PC-3 (cell line): ENCODE data around the gene ASPDH. TPM values are rescaled to one million over a fixed set of nuclear protein-coding genes. Genes with fewer than 3 reads are reported as not detected.

Source experiments
- ATAC-seq: fragments of 200-7000 bp; cut with Tn5 transposase; 2 replicates; pipeline ENCODE4 v1.9.1; 2020; ENCODE audit warnings: mild to moderate bottlenecking, moderate library complexity
- BruUV-seq: library from RNA; stranded (reverse); fragments of 400-500 nt; replicated peaks from 2 replicates; lab custom pipeline; 2021; lab: Mats Ljungman, UMichigan
- CTCF ChIA-PET: fragments of 300-600 bp; sonication (Branson Sonifier 250); formaldehyde crosslinking; loops from one replicate; lab custom pipeline; 2022; ENCODE audit warnings: antibody characterized with exemption; lab: Charles Lee
- POLR2A ChIA-PET: fragments of 300-600 bp; sonication (Branson Sonifier 250); formaldehyde crosslinking; loops from one replicate; lab custom pipeline; 2022; ENCODE audit warnings: antibody characterized with exemption; ENCODE audit not compliant: unreplicated experiment; lab: Charles Lee
- DNase-seq: peaks from one replicate; pipeline ENCODE4 v3.0.0-alpha.2; 2015
- H2AFZ ChIP-seq: fragments of 300-600 bp; sonication (generic); 2 replicates; pipeline ENCODE4 v1.6.0; 2016; ENCODE audit warnings: antibody characterized with exemption, low read length
- H3F3A ChIP-seq: fragments of 300-600 bp; sonication (generic); one replicate; pipeline ENCODE4 v1.6.0; 2017; ENCODE audit warnings: antibody characterized with exemption, low read length, control low read depth, mild to moderate bottlenecking; ENCODE audit not compliant: unreplicated experiment
- H3K27ac ChIP-seq: fragments of 300-600 bp; sonication (generic); 2 replicates; pipeline ENCODE4 v1.5.1; 2016; ENCODE audit warnings: mild to moderate bottlenecking, low read length
- H3K27me3 ChIP-seq: fragments of 300-600 bp; sonication (generic); 2 replicates; pipeline ENCODE4 v1.6.1; 2016; ENCODE audit warnings: low read length, mixed read lengths
- H3K36me3 ChIP-seq: fragments of 300-600 bp; sonication (generic); 2 replicates; pipeline ENCODE4 v1.6.1; 2016; ENCODE audit warnings: low read depth, mixed run types, low read length, mixed read lengths
- H3K4me1 ChIP-seq: fragments of 300-600 bp; sonication (generic); 2 replicates; pipeline ENCODE4 v1.5.1; 2016; ENCODE audit warnings: low read length; ENCODE audit not compliant: insufficient read depth
- H3K4me2 ChIP-seq: fragments of 300-600 bp; sonication (generic); 2 replicates; pipeline ENCODE4 v1.6.0; 2016; ENCODE audit warnings: low read length
- H3K4me3 ChIP-seq: fragments of 300-600 bp; sonication (generic); 2 replicates; pipeline ENCODE4 v1.5.1; 2016; ENCODE audit warnings: mild to moderate bottlenecking, low read length, mixed read lengths
- H3K79me2 ChIP-seq: fragments of 300-600 bp; sonication (generic); 2 replicates; pipeline ENCODE4 v1.6.1; 2017; ENCODE audit warnings: low read length, mixed read lengths
- H3K9ac ChIP-seq: fragments of 300-600 bp; sonication (generic); 2 replicates; pipeline ENCODE4 v1.6.0; 2016; ENCODE audit warnings: mild to moderate bottlenecking, low read length
- H3K9me2 ChIP-seq: fragments of 300-600 bp; sonication (generic); replicated peaks from 2 replicates; pipeline ENCODE4 v1.6.1; 2016; ENCODE audit warnings: mixed run types, low read length, mixed read lengths
- H3K9me3 ChIP-seq: fragments of 300-600 bp; sonication (generic); 2 replicates; pipeline ENCODE4 v1.6.1; 2016; ENCODE audit warnings: low read length, mixed read lengths
- H4K20me1 ChIP-seq: fragments of 300-600 bp; sonication (generic); 2 replicates; pipeline ENCODE4 v1.6.1; 2016; ENCODE audit warnings: low read length, mixed read lengths
- CTCF ChIP-seq: fragments of 300-600 bp; sonication (generic); conservative IDR thresholded peaks from 2 replicates; pipeline ENCODE4 v1.5.1; 2017; ENCODE audit warnings: antibody characterized with exemption, low read depth, mild to moderate bottlenecking, low read length
- EZH2 ChIP-seq: fragments of 300-600 bp; sonication (generic); IDR thresholded peaks from one replicate; pipeline ENCODE4 v1.6.1; 2017; ENCODE audit warnings: antibody characterized with exemption, mild to moderate bottlenecking, low read length; ENCODE audit not compliant: unreplicated experiment
- EZH2phosphoT487 ChIP-seq: fragments of 300-600 bp; sonication (generic); IDR thresholded peaks from 2 replicates; pipeline ENCODE4 v1.6.1; 2018; ENCODE audit warnings: mild to moderate bottlenecking, antibody characterized with exemption, low read length, borderline replicate concordance
- intact Hi-C: fragments of 100-400 bp; cut with micrococcal nuclease; formaldehyde crosslinking; loops from 2 replicates; pipeline ENCODE4 v1.9.0; 2023
- total RNA-seq: library from RNA; depleted of rRNA; stranded (reverse); fragments of >200 nt; gene quantifications from 2 replicates; pipeline ENCODE4 v1.2.3, GENCODE V29; 2014

Gene ASPDH
- total RNA-seq, 1 experiment from 2014 or later, result not detected

- Histone ChIP-seq H3K36me3 (no peaks in the 10 kb centered on the region), H3K9me2 (no peaks in the 10 kb centered on the region), H3K4me2 (no peak overlapping the region), H3K27ac (no peak overlapping the region), H3K9ac (no peak overlapping the region), H3K4me1 (no peaks in the 10 kb centered on the region), H3K79me2 (no peaks in the 10 kb centered on the region), H3K27me3 (no peaks in the 10 kb centered on the region), H4K20me1 (no peaks in the 10 kb centered on the region), H2AFZ (no peak overlapping the region), H3K4me3 (no peak overlapping the region), H3K9me3 (no peaks in the 10 kb centered on the region), H3F3A (no peaks in the 10 kb centered on the region)
- ChIA-PET CTCF (interaction anchor here (0.5 kb wide), 1 partner anchor 519 kb away, joined by 3 read pairs; no protein-coding TSS in a partner anchor), POLR2A (no interaction called here)
- ATAC-seq (no peak), DNase-seq (no peak)
- TF ChIP-seq CTCF, result no peak
- no peak for TF ChIP-seq EZH2phosphoT487
- no peak for TF ChIP-seq EZH2
- intact Hi-C loops, result no loop called here
- BruUV-seq, result no TSS peak
Measured at GRCh38 chr19:50501568-50502475, 11.9 kb downstream of the ASPDH start.

GRCh38 chr19:50501186-50501567 lies 12.5 kb downstream of the ASPDH start:
- BruUV-seq, result no TSS peak
- ChIA-PET CTCF (interaction anchor here (0.5 kb wide), 1 partner anchor 520 kb away, joined by 3 read pairs; no protein-coding TSS in a partner anchor), POLR2A (no interaction called here)
- H3K4me2 ChIP-seq, result no peak overlapping the region
- no peak overlapping the region for H3K9ac ChIP-seq
- ATAC-seq (no peak; the same call in 1 of the 2 replicates), DNase-seq (no peak)
- H3K9me2 ChIP-seq, result no peaks in the 10 kb centered on the region
- no peaks in the 10 kb centered on the region for H3K27me3 ChIP-seq
- no peak overlapping the region for H3K27ac ChIP-seq
- H4K20me1 ChIP-seq, result no peaks in the 10 kb centered on the region
- H3K4me3 ChIP-seq, result no peak overlapping the region
- H3K9me3 ChIP-seq, result no peaks in the 10 kb centered on the region
- no peaks in the 10 kb centered on the region for H3K79me2 ChIP-seq
- intact Hi-C loops, result no loop called here
- no peak overlapping the region for H2AFZ ChIP-seq
- H3K36me3 ChIP-seq, result no peaks in the 10 kb centered on the region
- H3K4me1 ChIP-seq, result no peaks in the 10 kb centered on the region
- no peaks in the 10 kb centered on the region for H3F3A ChIP-seq
- TF ChIP-seq EZH2phosphoT487 (no peak), CTCF (no peak), EZH2 (no peak)

GRCh38 chr19:50500753-50501151 lies 13.0 kb downstream of the ASPDH start:
- H3K4me3 ChIP-seq, result no peak overlapping the region
- no peak overlapping the region for H3K9ac ChIP-seq
- no peaks in the 10 kb centered on the region for H3K9me3 ChIP-seq
- H3K79me2 ChIP-seq, result no peaks in the 10 kb centered on the region
- intact Hi-C loops, result no loop called here
- no peaks in the 10 kb centered on the region for H3F3A ChIP-seq
- H2AFZ ChIP-seq, result no peak overlapping the region
- no peak overlapping the region for H3K4me2 ChIP-seq
- no peaks in the 10 kb centered on the region for H3K9me2 ChIP-seq
- TF ChIP-seq EZH2phosphoT487 (no peak), CTCF (no peak), EZH2 (no peak)
- H3K27me3 ChIP-seq, result no peaks in the 10 kb centered on the region
- ChIA-PET POLR2A (no interaction called here), CTCF (no interaction called here)
- no peaks in the 10 kb centered on the region for H3K4me1 ChIP-seq
- no TSS peak for BruUV-seq
- no peak for DNase-seq
- no peaks in the 10 kb centered on the region for H3K36me3 ChIP-seq
- no peak overlapping the region for H3K27ac ChIP-seq
- no peak; the same call in 1 of the 2 replicates for ATAC-seq
- no peaks in the 10 kb centered on the region for H4K20me1 ChIP-seq
